Spleen (tissue), 7 donors: ENCODE data around the gene EFCAB5.

Experiments
- CTCF ChIP-seq, 11 experiments: fragments of 200-600 bp in 7 of 11; fragments of 450-650 bp in 4 of 11; sonication (generic) in 4 of 11; IDR thresholded peaks in 8 of 11; conservative IDR thresholded peaks in 3 of 11; 1 replicate in 7 of 11; 2 replicates in 4 of 11; pipeline versions ENCODE4 v1.4.0 to v1.8.0; 2016 to 2021; ENCODE audit warnings: antibody characterized with exemption in 11 of 11, inconsistent platforms in 4 of 11, mild to moderate bottlenecking in 1 of 11
- POLR2AphosphoS5 ChIP-seq, 3 donors: sonication (generic); formaldehyde crosslinking; IDR thresholded peaks; one replicate each; pipeline ENCODE4 v1.5.1; 2017; ENCODE audit warnings: antibody characterized with exemption in 3 of 3
- donor health status: DM: no; HTN: no; CAD: no; lungs with moderate emphysema.
- donor health status: DM: no; HTN: no; CAD: no.
- donor health status: DM: no; HTN: no; CAD: no.

DNA sequence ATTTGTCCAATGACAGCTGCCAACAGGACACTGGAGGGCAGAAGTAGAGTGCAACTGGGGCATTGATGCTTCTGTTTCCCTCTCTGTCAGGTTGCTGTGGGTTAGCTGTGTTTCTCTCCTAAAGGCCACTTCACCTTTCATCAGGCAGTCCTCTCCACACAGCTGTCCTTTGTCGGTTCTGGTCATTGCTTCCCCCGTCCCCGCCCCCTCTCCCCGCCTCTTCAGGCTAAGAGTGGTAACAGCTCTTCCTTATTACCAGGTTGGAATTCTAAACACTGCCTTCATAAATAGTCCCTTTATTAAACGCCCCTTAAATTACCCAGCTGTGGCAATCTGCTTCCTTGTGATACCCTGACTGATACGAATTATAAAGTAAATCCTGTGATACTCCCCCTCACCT lies 143.4 kb downstream of the EFCAB5 start:
- TF ChIP-seq CTCF (IDR thresholded peaks at IDR 0.05 in 8 of 11, conservative IDR thresholded peaks at IDR 0.05 in 3 of 11) (no peak), POLR2AphosphoS5 (IDR thresholded peaks at IDR 0.05) (no peak)
